RWPE1 (cell line): Measurements from ENCODE around the gene RPL36.

Source experiments
- CTCF ChIA-PET: fragments of 350-600 bp; sonication (Branson Sonifier 250); formaldehyde crosslinking; extraction: SDS; loops from one replicate; lab custom pipeline; 2021; lab: Yijun Ruan, JAX
- POLR2A ChIA-PET: fragments of 400-600 bp; formaldehyde crosslinking; extraction: SDS; loops from one replicate; lab custom pipeline; 2020; ENCODE audit warnings: antibody characterized with exemption; ENCODE audit not compliant: low non-redundant PET; lab: Yijun Ruan, JAX
- DNase-seq: peaks from one replicate; pipeline ENCODE4 v3.0.0; 2012; ENCODE audit warnings: low spot score
- H3K27ac ChIP-seq: fragments of 450-650 bp; 2 replicates; pipeline ENCODE4 v1.5.1; 2017
- CTCF ChIP-seq: fragments of 450-650 bp; conservative IDR thresholded peaks from 2 replicates; pipeline ENCODE4 v1.5.1; 2017; ENCODE audit warnings: low read depth, mild to moderate bottlenecking

The RPL36 gene

GRCh38 chr19:5661483-5661882 lies 28.6 kb upstream of the RPL36 start:
- ChIA-PET CTCF (interaction anchor here (0.8 kb wide), 1 partner anchor 25 kb away, joined by 3 read pairs; no protein-coding TSS in a partner anchor), POLR2A (interaction anchor here (0.6 kb wide), 1 partner anchor 27 kb away, joined by 3 read pairs; no protein-coding TSS in a partner anchor)
- H3K27ac ChIP-seq: no peak overlapping the region
- TF ChIP-seq CTCF: no peak
- no peak for DNase-seq

- no peak overlapping the region for H3K27ac ChIP-seq
- CTCF ChIA-PET: no interaction called here
- POLR2A ChIA-PET: no interaction called here
- no peak for TF ChIP-seq CTCF
- DNase-seq: no peak
These were observed 26.2 kb upstream of the RPL36 start for GRCh38 chr19:5663904-5664303.

- ChIA-PET CTCF (no interaction called here), POLR2A (no interaction called here)
- H3K27ac ChIP-seq: no peak overlapping the region
- no peak for TF ChIP-seq CTCF
- no peak for DNase-seq
These were observed 25.6 kb upstream of the RPL36 start for GRCh38 chr19:5664515-5664914.

GRCh38 chr19:5665781-5666513 lies 24.1 kb upstream of the RPL36 start:
- ChIA-PET POLR2A (no interaction called here), CTCF (interaction anchor here (0.6 to 1.3 kb wide), 3 partner anchors 14 to 739 kb away, joined by 3 to 5 read pairs (median 4); no protein-coding TSS in a partner anchor)
- DNase-seq: no peak
- H3K27ac ChIP-seq: peak overlapping the region; percentile 12; the same call in 1 of the 2 replicates
- no peak for TF ChIP-seq CTCF

GRCh38 chr19:5666921-5667610 lies 23.0 kb upstream of the RPL36 start:
- no peak for TF ChIP-seq CTCF
- CTCF ChIA-PET: interaction anchor here (0.7 kb wide), 1 partner anchor 8 kb away, joined by 4 read pairs; no protein-coding TSS in a partner anchor
- POLR2A ChIA-PET: no interaction called here
- peak overlapping the region; percentile 16 for H3K27ac ChIP-seq
- no peak for DNase-seq

GRCh38 chr19:5667751-5668271 lies 22.3 kb upstream of the RPL36 start:
- ChIA-PET CTCF (no interaction called here), POLR2A (no interaction called here)
- TF ChIP-seq CTCF: no peak
- DNase-seq: no peak
- H3K27ac ChIP-seq: peak overlapping the region; percentile 16
